Kidney (tissue), 14 donors: ENCODE data around the gene PODNL1. TPM values are rescaled to one million over a fixed set of nuclear protein-coding genes. Genes with fewer than 3 reads are reported as not detected.
A peak's percentile ranks its signal among the peaks of the same experiment; 100 is the strongest.

Experiments used
- DNase-seq, 5 donors: peaks; one replicate each; pipeline ENCODE4 v3.0.0-alpha.2; 2013 to 2020
- FAIRE-seq: peaks from 2 replicates; lab custom pipeline; 2012; peaks lifted over from hg19 to GRCh38; lab: Jason Lieb, UNC
- H3K27ac ChIP-seq, 2 donors: one replicate each; pipeline ENCODE4 v1.7.0; 2013; ENCODE audit warnings: low read depth in 2 of 2, low read length in 2 of 2, inconsistent platforms in 1 of 2
- H3K27me3 ChIP-seq: one replicate; pipeline ENCODE4 v1.7.1; 2013; ENCODE audit warnings: low read length, inconsistent platforms; ENCODE audit not compliant: control insufficient read depth, insufficient read depth
- H3K36me3 ChIP-seq, 3 donors: one replicate each; pipeline versions ENCODE4 v1.7.0 to v1.7.1; 2013; ENCODE audit warnings: low read length in 3 of 3, control low read depth in 1 of 3, inconsistent platforms in 1 of 3; ENCODE audit not compliant: insufficient read depth in 3 of 3, control insufficient read depth in 2 of 3
- H3K4me1 ChIP-seq, 3 donors: one replicate each; pipeline versions ENCODE4 v1.7.0 to v1.7.1; 2013; ENCODE audit warnings: low read length in 3 of 3, inconsistent platforms in 1 of 3, low read depth in 1 of 3; ENCODE audit not compliant: control insufficient read depth in 2 of 3, insufficient read depth in 2 of 3
- H3K4me3 ChIP-seq, 3 donors: one replicate each; pipeline versions ENCODE4 v1.7.0 to v1.8.1; 2013; ENCODE audit warnings: low read length in 3 of 3, control low read depth in 1 of 3, inconsistent platforms in 1 of 3
- H3K9ac ChIP-seq, 3 donors: one replicate each; pipeline versions ENCODE4 v1.7.0 to v1.7.1; 2013; ENCODE audit warnings: low read length in 3 of 3, control low read depth in 1 of 3, inconsistent platforms in 1 of 3
- H3K9me3 ChIP-seq, 3 donors: one replicate each; pipeline versions ENCODE4 v1.7.0 to v1.7.1; 2013; ENCODE audit warnings: low read length in 3 of 3, control low read depth in 1 of 3, inconsistent platforms in 1 of 3; ENCODE audit not compliant: control insufficient read depth in 2 of 3, insufficient read depth in 1 of 3
- CTCF ChIP-seq: IDR thresholded peaks from 3 replicates; pipeline ENCODE4 v1.5.1; 2012; ENCODE audit warnings: mild to moderate bottlenecking, moderate library complexity, borderline replicate concordance; ENCODE audit not compliant: insufficient read depth; ENCODE audit errors: extremely low read depth
- intact Hi-C: fragments of 100-400 bp; cut with DNase I; formaldehyde crosslinking; loops from one replicate; pipeline ENCODE4 v1.11.1; 2022
- polyA plus RNA-seq: library from polyadenylated mRNA; stranded (reverse); fragments of 350-450 nt; fragmentation: Illumina TruSeq; extraction: RNeasy Lipid Tissue Mini Kit (QIAGEN cat#74804); gene quantifications from one replicate; pipeline ENCODE4 v1.2.3, GENCODE V29; 2014; ENCODE audit warnings: low read depth, low replicate concordance; ENCODE audit not compliant: insufficient read depth
- total RNA-seq: library from RNA; stranded (reverse); fragmentation: NEBNext Ultra II Directional; extraction: Animal tissue kit (Norgen Biotek cat#: 25700); gene quantifications from one replicate; pipeline ENCODE4 v1.2.1, GENCODE V29; 2021
- donor health status: control.
- donor health status: control.
- donor health status: control.
- donor health status: control.
- donor health status: control.
- donor health status: DM: yes; HTN: yes; CAD: no.
- donor health status: Normal renal cell carcinoma (clear cell type).

PODNL1 gene
- total and polyA plus RNA-seq, 2 donors from 2014 or later: 3.0 TPM; not detected in 1

GRCh38 chr19:13942023-13942684 lies 3.9 kb upstream of the PODNL1 start:
- intact Hi-C loops: no loop called here
- FAIRE-seq: no peak
- TF ChIP-seq CTCF: no peak
- no peaks in the 10 kb centered on the region for H3K27me3 ChIP-seq
- no peak overlapping the region for H3K9ac ChIP-seq
- no peaks in the 10 kb centered on the region for H3K9me3 ChIP-seq
- no peaks in the 10 kb centered on the region for H3K36me3 ChIP-seq
- H3K4me3 ChIP-seq: no peak overlapping the region
- H3K27ac ChIP-seq: no peak overlapping the region
- no peaks in the 10 kb centered on the region for H3K4me1 ChIP-seq
- DNase-seq: no peak

DNA sequence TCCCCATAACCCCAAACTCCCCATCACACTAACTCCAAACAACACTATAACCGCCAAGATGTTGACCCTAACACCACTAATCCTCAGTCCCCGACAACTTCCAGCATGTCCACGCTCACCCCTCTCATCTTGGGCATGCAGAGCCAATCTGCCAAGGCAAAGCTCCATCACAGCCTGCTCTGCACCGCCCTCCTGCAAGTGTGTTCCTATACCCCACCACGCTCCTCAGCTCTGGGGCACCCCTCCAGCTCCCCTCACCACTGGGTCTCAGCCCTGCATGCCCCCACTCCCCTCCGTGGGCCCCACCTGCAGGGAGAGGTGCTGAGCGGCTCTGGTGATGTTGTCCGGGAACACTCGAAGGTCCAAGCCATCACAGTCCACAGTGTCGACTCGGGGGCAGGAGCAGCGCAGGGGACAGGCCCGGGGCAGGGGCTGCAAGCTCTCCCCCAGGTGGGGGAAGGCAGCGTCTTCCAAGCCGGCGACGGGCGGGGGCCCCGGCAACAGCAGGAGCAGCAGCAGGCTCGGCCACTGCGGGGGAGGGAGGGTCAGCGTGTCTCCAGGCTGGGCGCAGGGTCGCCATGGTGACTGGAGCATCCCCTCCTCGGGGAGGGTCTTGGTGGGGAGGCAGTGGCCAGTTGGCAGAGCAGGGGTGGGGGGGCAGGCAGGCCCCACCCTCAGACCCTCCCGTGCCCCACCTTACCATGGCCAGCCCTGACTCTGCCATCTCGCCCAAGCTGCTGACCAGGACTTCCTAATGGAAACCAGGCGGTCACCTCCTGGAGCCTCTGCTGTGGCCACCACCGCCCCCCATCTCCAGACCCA lies 527 bp downstream of the PODNL1 start:
- FAIRE-seq (no peak), DNase-seq (peak; percentile 51 to 82 (median 68))
- Histone ChIP-seq H3K4me3 (no peak overlapping the region), H3K9ac (no peak overlapping the region), H3K27ac (no peak overlapping the region), H3K9me3 (no peaks in the 10 kb centered on the region), H3K27me3 (no peaks in the 10 kb centered on the region), H3K4me1 (no peaks in the 10 kb centered on the region), H3K36me3 (peaks cover 0 to 2% (median 0%) of the 10 kb centered on the region in 3 donors)
- no peak for TF ChIP-seq CTCF
- intact Hi-C loops: no loop called here

DNA sequence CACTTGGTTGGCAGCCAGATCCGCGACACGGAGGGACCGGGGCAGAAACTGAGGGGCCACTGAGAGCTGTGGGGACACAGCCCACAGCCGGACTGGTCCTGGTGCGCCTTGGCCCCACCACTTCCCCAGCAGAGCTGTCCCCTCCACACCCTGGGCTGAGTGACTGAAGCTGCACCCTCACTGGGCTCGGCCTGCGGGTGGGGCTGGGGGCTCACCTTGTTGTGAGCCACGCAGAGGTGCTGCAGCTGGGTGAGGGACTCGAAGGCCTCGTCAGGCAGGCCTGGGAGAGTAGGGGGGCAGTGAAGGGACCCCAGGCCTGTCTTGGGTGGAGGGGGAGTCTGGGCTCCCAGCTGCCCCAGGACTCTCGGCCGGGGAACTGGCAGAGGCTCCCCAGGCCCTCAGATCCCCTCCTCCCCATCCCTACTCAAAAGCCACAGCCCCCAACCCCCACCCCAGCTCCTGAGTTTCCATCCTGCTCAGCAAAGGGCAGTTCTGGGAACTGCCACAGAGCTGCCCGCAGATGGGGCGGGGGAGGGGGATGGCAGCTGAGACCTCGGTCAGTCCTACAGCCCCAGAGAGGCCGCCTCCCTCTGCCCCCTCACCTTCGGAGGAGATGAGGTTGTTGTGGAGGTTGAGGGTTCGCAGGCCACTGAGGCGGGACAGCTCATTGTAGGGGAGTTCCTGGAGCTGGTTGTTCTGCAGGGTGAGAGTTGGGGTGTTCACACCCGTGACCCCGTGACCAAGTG lies 2.3 kb downstream of the PODNL1 start:
- DNase-seq: peak in 3 of 5 donors; percentile 38 to 66 (median 59)
- Histone ChIP-seq H3K27ac (no peak overlapping the region), H3K27me3 (no peaks in the 10 kb centered on the region)

More for the DNA sequence above, 2.3 kb downstream of the PODNL1 start:
- FAIRE-seq: no peak
- H3K9me3 ChIP-seq: no peaks in the 10 kb centered on the region
- H3K36me3 ChIP-seq: peaks cover 0 to 2% (median 0%) of the 10 kb centered on the region in 3 donors
- intact Hi-C loops: no loop called here
- TF ChIP-seq CTCF: no peak
- no peak overlapping the region for H3K4me3 ChIP-seq
- H3K9ac ChIP-seq: no peak overlapping the region
- no peaks in the 10 kb centered on the region for H3K4me1 ChIP-seq
